Mesendoderm (in vitro differentiated cells): ENCODE results near the gene PTPN2. TPM values are rescaled to one million over a fixed set of nuclear protein-coding genes. Genes with fewer than 3 reads are reported as not detected.

ENCODE experiments used
- DNase-seq: peaks from one replicate; pipeline ENCODE4 v3.0.0; 2013
- H2AK5ac ChIP-seq: 2 replicates; pipeline ENCODE4 v1.6.1; 2013; ENCODE audit warnings: low read length, inconsistent platforms
- H2BK120ac ChIP-seq: 2 replicates; pipeline ENCODE4 v1.6.1; 2013; ENCODE audit warnings: low read depth, mild to moderate bottlenecking, low read length, moderate library complexity, mixed read lengths
- H2BK15ac ChIP-seq: replicated peaks from 2 replicates; pipeline ENCODE4 v1.6.1; 2013; ENCODE audit warnings: low read depth, mild to moderate bottlenecking, moderate library complexity
- H2BK5ac ChIP-seq: 2 replicates; pipeline ENCODE4 v1.6.1; 2013; ENCODE audit warnings: low read length, inconsistent platforms
- H3K18ac ChIP-seq: 2 replicates; pipeline ENCODE4 v1.6.1; 2013; ENCODE audit warnings: mild to moderate bottlenecking, low read length, mixed read lengths
- H3K23ac ChIP-seq: one replicate; pipeline ENCODE4 v1.6.1; 2013; ENCODE audit warnings: low read length
- H3K27ac ChIP-seq: 2 replicates; pipeline ENCODE4 v1.5.1; 2013; ENCODE audit warnings: low read depth, mild to moderate bottlenecking, inconsistent platforms, low read length, moderate library complexity
- H3K27me3 ChIP-seq: 2 replicates; pipeline ENCODE4 v1.6.1; 2013; ENCODE audit warnings: low read length, control low read depth, mild to moderate bottlenecking, inconsistent platforms; ENCODE audit not compliant: insufficient read depth, poor library complexity
- H3K36me3 ChIP-seq: 2 replicates; pipeline ENCODE4 v1.6.1; 2013; ENCODE audit warnings: low read length, inconsistent platforms; ENCODE audit not compliant: control insufficient read depth, insufficient read depth
- H3K4ac ChIP-seq: one replicate; pipeline ENCODE4 v1.6.1; 2013; ENCODE audit warnings: low read depth, mild to moderate bottlenecking, low read length, moderate library complexity
- H3K4me1 ChIP-seq: 2 replicates; pipeline ENCODE4 v1.6.1; 2013; ENCODE audit warnings: low read depth, low read length, inconsistent platforms; ENCODE audit not compliant: control insufficient read depth
- H3K4me2 ChIP-seq: 2 replicates; pipeline ENCODE4 v1.6.1; 2013; ENCODE audit warnings: low read length
- H3K4me3 ChIP-seq: 2 replicates; pipeline ENCODE4 v1.5.1; 2013; ENCODE audit warnings: mild to moderate bottlenecking, low read length
- H3K56ac ChIP-seq: one replicate; pipeline ENCODE4 v1.6.1; 2013; ENCODE audit warnings: low read length
- H3K79me1 ChIP-seq: 2 replicates; pipeline ENCODE4 v1.6.1; 2013; ENCODE audit warnings: low read length, inconsistent platforms
- H3K79me2 ChIP-seq: 2 replicates; pipeline ENCODE4 v1.6.1; 2013; ENCODE audit warnings: mild to moderate bottlenecking, low read length; ENCODE audit not compliant: control insufficient read depth, insufficient read depth
- H3K9ac ChIP-seq: 2 replicates; pipeline ENCODE4 v1.6.1; 2013; ENCODE audit warnings: low read length, inconsistent platforms
- H4K5ac ChIP-seq: one replicate; pipeline ENCODE4 v1.6.1; 2013; ENCODE audit warnings: low read length
- H4K8ac ChIP-seq: one replicate; pipeline ENCODE4 v1.6.1; 2013; ENCODE audit warnings: low read depth, mild to moderate bottlenecking, control low read depth, low read length, moderate library complexity
- WGBS: extraction: QIAGEN DNeasy Blood & Tissue Kit; methylation state at CpG from one replicate; pipeline ENCODE4 v1.1.7; 2013; ENCODE audit warnings: low lambda C conversion rate, missing lambda C conversion rate; ENCODE audit not compliant: insufficient coverage; ENCODE audit errors: extremely low coverage; 5-methylcytosine and 5-hydroxymethylcytosine counted together
- polyA plus RNA-seq, 2 experiments: library from polyadenylated mRNA; stranded (reverse); fragments of 200-250 nt; gene quantifications; one replicate each; pipeline ENCODE4 v1.2.3, GENCODE V29; 2013

PTPN2 gene
- 53.1 TPM for polyA plus RNA-seq (2013, experiment 1 of 2)
- 50.1 TPM for polyA plus RNA-seq (2013, experiment 2 of 2)

DNA sequence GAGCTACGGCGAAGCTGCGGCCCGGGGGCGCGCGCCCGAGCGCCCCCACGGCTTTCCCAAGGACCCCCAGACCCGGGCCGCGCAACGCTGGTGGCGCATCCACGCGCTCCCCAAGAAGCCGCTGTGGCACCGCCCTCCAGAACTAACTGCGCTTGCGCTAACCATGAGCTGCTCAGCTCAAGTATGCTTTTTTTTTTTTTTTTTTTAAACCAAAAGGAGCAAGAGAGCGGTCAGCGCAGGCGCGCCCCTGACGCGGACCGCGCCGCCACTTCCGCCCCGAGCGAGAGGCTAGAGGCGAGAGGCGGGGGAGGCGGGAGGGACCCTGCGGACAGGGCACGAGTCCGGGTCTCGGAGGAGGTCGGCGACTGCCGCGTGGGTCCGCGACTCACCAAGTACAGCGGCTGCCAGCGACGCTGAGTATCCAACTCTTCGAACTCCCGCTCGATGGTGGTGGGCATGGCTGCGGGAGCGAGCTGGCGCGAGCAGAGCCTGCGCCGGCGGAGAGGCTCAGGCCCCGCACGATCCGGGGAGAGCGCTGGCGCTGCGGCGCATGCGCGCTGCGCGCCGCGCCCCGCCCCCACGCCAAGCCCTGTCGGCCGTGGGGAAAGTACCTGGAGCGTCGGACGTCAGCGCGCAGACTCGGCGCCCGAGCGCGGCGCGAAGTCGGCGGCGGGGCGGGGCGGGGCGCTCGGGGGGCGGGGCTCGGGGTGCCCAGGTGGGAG, at the start of gene PTPN2:
PTPN2 (minus strand) TSS at position 554 of the 722 bp plus-strand sequence; CDS start at position 458, 96 bp downstream.
- Histone ChIP-seq H2BK15ac (no peak within 1 kb of the TSS), H3K27me3 (no peaks in the 10 kb centered on the region), H3K4me2 (peak within 1 kb of the TSS; percentile 85), H3K4ac (peak within 1 kb of the TSS; percentile 99), H3K79me1 (peaks cover 19% of the 10 kb centered on the region), H3K79me2 (peaks cover 39% of the 10 kb centered on the region), H3K4me1 (peaks cover 24% of the 10 kb centered on the region), H2BK120ac (peak within 1 kb of the TSS; percentile 40), H4K5ac (no peak within 1 kb of the TSS), H3K23ac (no peak within 1 kb of the TSS), H3K4me3 (peak within 1 kb of the TSS; percentile 80), H2AK5ac (no peak within 1 kb of the TSS), H3K56ac (peak within 1 kb of the TSS; percentile 98), H2BK5ac (peak within 1 kb of the TSS; percentile 81), H3K36me3 (no peaks in the 10 kb centered on the region), H4K8ac (no peak within 1 kb of the TSS), H3K27ac (peak within 1 kb of the TSS; percentile 95), H3K9ac (peak within 1 kb of the TSS; percentile 94), H3K18ac (peak within 1 kb of the TSS; percentile 95)
- peak; percentile 95 for DNase-seq
- no CpG with 5 or more reads among the region's 97 CpGs for WGBS

DNA sequence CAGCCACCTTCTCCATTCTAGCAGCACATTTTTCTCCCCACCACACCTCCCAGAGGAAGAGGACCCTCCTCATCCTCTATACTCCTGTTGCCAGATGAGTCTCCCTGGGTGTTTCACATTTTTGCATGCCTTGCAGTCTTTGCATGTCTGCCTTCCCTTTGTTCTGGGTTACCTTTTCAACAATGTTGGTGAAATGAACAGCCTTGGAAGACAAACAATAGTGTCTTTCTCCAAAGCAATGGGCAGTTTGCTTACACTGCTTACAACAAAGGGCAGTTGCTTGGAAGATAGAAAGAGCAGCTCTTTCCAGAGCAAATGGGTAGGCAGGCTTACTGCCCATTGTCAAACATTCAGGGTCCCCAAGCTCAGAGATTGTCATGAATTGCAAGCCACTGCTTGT, 49.3 kb upstream of the PTPN2 start:
- Histone ChIP-seq H3K79me2 (no peaks in the 10 kb centered on the region), H3K36me3 (no peaks in the 10 kb centered on the region), H3K4me1 (no peaks in the 10 kb centered on the region), H3K27ac (no peak overlapping the region), H2BK120ac (no peak overlapping the region), H3K4ac (no peak overlapping the region), H2BK15ac (no peak overlapping the region), H3K4me3 (no peak overlapping the region), H3K23ac (no peak overlapping the region), H4K5ac (no peak overlapping the region), H2AK5ac (no peak overlapping the region), H3K27me3 (no peaks in the 10 kb centered on the region), H3K9ac (no peak overlapping the region), H2BK5ac (no peak overlapping the region), H3K79me1 (no peaks in the 10 kb centered on the region), H3K56ac (no peak overlapping the region), H4K8ac (no peak overlapping the region), H3K4me2 (no peak overlapping the region), H3K18ac (no peak overlapping the region)
- no peak for DNase-seq

DNA sequence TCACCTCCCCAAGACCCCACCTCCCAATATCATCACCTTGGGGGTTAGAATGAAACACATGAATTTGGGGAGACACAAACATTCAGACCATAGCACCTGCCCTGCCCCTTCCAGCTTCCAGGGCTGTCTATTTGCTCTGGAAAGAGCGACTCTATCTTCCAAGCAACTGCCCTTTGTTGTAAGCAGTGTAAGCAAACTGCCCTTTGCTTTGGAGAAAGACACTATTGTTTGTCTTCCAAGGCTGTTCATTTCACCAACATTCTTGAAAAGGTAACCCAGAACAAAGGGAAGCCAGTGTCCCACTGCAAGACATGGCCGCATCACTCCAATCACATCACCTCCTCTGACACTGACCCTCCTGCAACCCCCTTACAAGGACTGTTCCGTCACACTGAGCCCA, 46.9 kb upstream of the PTPN2 start:
- H3K9ac ChIP-seq: no peak overlapping the region
- no peak overlapping the region for H2BK5ac ChIP-seq
- H4K8ac ChIP-seq: no peak overlapping the region
- H3K36me3 ChIP-seq: no peaks in the 10 kb centered on the region
- H3K27me3 ChIP-seq: no peaks in the 10 kb centered on the region
- no peak overlapping the region for H2AK5ac ChIP-seq
- no peak overlapping the region for H3K27ac ChIP-seq
- no peak for DNase-seq
- H3K4me3 ChIP-seq: no peak overlapping the region
- no peak overlapping the region for H4K5ac ChIP-seq
- no peak overlapping the region for H2BK120ac ChIP-seq
- no peaks in the 10 kb centered on the region for H3K4me1 ChIP-seq
- H3K4me2 ChIP-seq: no peak overlapping the region
- no peaks in the 10 kb centered on the region for H3K79me2 ChIP-seq
- H3K79me1 ChIP-seq: no peaks in the 10 kb centered on the region
- no peak overlapping the region for H2BK15ac ChIP-seq
- no peak overlapping the region for H3K23ac ChIP-seq
- H3K18ac ChIP-seq: no peak overlapping the region
- no peak overlapping the region for H3K4ac ChIP-seq
- H3K56ac ChIP-seq: no peak overlapping the region
- WGBS: no CpG with 5 or more reads among the region's 3 CpGs

DNA sequence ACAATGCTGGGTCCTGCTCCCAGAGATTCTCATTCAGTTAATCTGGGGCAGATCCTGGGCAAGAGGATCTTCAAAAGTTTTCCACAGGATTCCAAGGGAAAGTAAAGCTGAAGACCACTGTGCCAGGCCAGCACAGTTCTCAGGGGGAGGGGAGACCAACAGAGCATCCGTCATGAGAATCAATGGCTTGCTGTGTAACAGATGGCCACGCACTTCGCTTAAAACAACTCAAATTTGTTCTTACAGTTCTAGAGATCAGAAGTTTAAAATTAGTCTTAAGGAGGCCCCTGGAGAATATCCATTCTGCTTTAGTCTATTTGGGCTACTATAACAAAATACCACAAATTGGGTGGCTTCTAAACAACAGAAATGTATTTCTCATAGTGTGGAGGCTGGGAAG, 46.3 kb upstream of the PTPN2 start:
- no peak overlapping the region for H3K56ac ChIP-seq
- H3K4ac ChIP-seq: no peak overlapping the region
- no peak overlapping the region for H3K18ac ChIP-seq
- DNase-seq: no peak
- H3K4me1 ChIP-seq: no peaks in the 10 kb centered on the region
- H3K23ac ChIP-seq: no peak overlapping the region
- H2BK120ac ChIP-seq: no peak overlapping the region
- H3K4me2 ChIP-seq: no peak overlapping the region
- no peaks in the 10 kb centered on the region for H3K79me1 ChIP-seq
- H2BK5ac ChIP-seq: no peak overlapping the region
- H3K36me3 ChIP-seq: no peaks in the 10 kb centered on the region
- no peak overlapping the region for H4K5ac ChIP-seq
- H3K27ac ChIP-seq: no peak overlapping the region
- H2AK5ac ChIP-seq: no peak overlapping the region
- H3K27me3 ChIP-seq: no peaks in the 10 kb centered on the region
- H4K8ac ChIP-seq: no peak overlapping the region
- H3K4me3 ChIP-seq: no peak overlapping the region
- no CpG with 5 or more reads among the region's 3 CpGs for WGBS
- H3K79me2 ChIP-seq: no peaks in the 10 kb centered on the region
- H3K9ac ChIP-seq: no peak overlapping the region
- no peak overlapping the region for H2BK15ac ChIP-seq

DNA sequence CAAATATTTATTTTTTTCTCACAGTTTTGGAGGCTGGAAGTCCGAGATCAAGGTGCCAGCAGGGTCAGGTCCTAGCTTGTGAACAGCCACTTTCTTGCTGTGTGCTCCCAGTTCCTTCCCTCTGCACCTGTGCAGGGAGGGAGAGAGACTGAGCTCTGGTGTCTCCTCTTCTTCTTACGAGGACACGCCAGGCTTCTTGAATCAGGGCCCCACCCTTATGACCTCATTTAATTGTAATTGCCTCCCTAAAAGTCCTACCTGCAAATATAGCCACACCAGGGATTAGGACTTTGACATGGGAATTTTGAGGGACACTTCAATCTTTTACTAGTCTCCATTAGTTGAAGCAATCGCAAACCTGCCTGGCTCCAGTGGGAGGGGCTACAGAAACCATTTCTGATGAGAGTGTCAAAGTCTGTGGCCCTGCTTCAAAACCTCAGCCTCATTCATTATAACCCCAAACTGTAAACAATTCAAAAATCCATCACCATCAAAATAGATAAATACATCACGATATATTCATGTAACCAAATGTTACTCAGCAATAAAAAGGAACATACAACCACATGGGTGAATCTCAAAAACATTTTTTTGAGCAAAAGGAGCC, 45.5 kb upstream of the PTPN2 start:
- Histone ChIP-seq H3K56ac (no peak overlapping the region), H3K79me1 (no peaks in the 10 kb centered on the region), H2BK15ac (no peak overlapping the region), H3K4me2 (no peak overlapping the region), H3K23ac (no peak overlapping the region), H3K4me1 (no peaks in the 10 kb centered on the region), H2BK5ac (no peak overlapping the region), H3K36me3 (no peaks in the 10 kb centered on the region), H2BK120ac (no peak overlapping the region), H3K18ac (no peak overlapping the region), H4K5ac (no peak overlapping the region), H3K79me2 (no peaks in the 10 kb centered on the region), H3K27me3 (no peaks in the 10 kb centered on the region), H3K27ac (no peak overlapping the region), H3K4me3 (no peak overlapping the region), H4K8ac (no peak overlapping the region), H3K4ac (no peak overlapping the region), H2AK5ac (no peak overlapping the region), H3K9ac (no peak overlapping the region)
- DNase-seq: no peak
- WGBS: 100% methylated on average over 1 of the region's 5 CpGs
